ENCODE data around the gene ADCY2. TPM values are rescaled to one million over a fixed set of nuclear protein-coding genes. Genes with fewer than 3 reads are reported as not detected.

The ADCY2 gene
- total and polyA plus RNA-seq, 9 of the 15 experiments (the other 6 are each of a cell fraction or from before 2014, with no cell fraction given) = 0.01 to 0.15 (median 0.03) TPM; not detected in 5

DNA sequence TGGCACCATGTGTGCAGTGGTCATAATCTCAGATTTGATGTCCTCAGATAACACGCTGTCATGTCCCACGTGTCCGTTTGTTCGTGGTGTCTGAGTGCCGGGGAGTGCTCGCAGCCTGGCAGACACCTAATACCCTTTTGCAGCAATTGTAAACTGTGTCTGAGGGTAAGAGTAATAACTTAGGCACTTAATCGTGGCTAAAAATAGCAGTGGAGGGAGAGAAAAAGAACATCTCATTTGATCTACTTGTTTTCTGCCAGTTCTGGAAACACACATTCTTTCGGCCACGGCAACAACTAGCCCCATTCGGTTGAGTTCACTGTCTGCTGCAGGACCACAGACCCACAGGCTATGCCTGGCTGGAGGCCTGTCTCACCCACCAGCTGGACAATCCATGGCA is 16.5 kb downstream of the ADCY2 start:
- BruUV-seq (replicated peaks) = no TSS peak
- CTCF ChIA-PET (ENCODE audit: low intra/inter-chr PET ratio) = no interaction called here

GRCh38 chr5:7415123-7415522 is 19.2 kb downstream of the ADCY2 start:
- 2% methylated on average over 7 of the region's 7 CpGs for WGBS (ENCODE audit: insufficient coverage, low coverage, missing lambda C conversion rate)
- intact Hi-C loops (cut with micrococcal nuclease) = no loop called here
- no peak overlapping the region for H3K27ac ChIP-seq (ENCODE audit: extremely low read depth, low read depth, low read length)
- H3K9me1 ChIP-seq (ENCODE audit: control insufficient read depth, insufficient read depth, low read length) = no peaks in the 10 kb centered on the region
- H3K4me1 ChIP-seq (replicated peaks in 1 of 2; ENCODE audit: control insufficient read depth in 2 of 2, insufficient read depth in 2 of 2, low read length in 2 of 2) = no peaks in the 10 kb centered on the region
- FAIRE-seq (no peak), DNase-seq (ENCODE audit: extremely low read depth in 1 of 4, low spot score in 3 of 4) (no peak), ATAC-seq (no peak)
- no peak for TF ChIP-seq ZNF561 (CRISPR knock-in tag; conservative IDR thresholded peaks at IDR 0.05)
- ChIA-PET CTCF (ENCODE audit: low intra/inter-chr PET ratio) (no interaction called here), POLR2A (no interaction called here)
- H3K4me2 ChIP-seq (ENCODE audit: insufficient read depth, low read length) = no peak overlapping the region
- no peaks in the 10 kb centered on the region for H3K79me2 ChIP-seq (ENCODE audit: control insufficient read depth, insufficient read depth, low read length)
- BruUV-seq (replicated peaks) = no TSS peak
- H3K27me3 ChIP-seq (ENCODE audit: control insufficient read depth in 2 of 2, insufficient read depth in 2 of 2, low read length in 2 of 2) = peaks cover 0 to 24% of the 10 kb centered on the region in 2 experiments; a peak in 2 of 5 replicates
- H3K9ac ChIP-seq (ENCODE audit: insufficient read depth in 1 of 2, low read depth in 2 of 2, low read length in 2 of 2) = no peak overlapping the region
- no peaks in the 10 kb centered on the region for H4K20me1 ChIP-seq (replicated peaks; ENCODE audit: control insufficient read depth, insufficient read depth, low read length)
- no peaks in the 10 kb centered on the region for H3K9me3 ChIP-seq (replicated peaks; ENCODE audit: control insufficient read depth, insufficient read depth, low read depth, low read length)
- H2AFZ ChIP-seq (ENCODE audit: low read depth, low read length) = no peak overlapping the region
- no peaks in the 10 kb centered on the region for H3K36me3 ChIP-seq (ENCODE audit: control insufficient read depth, insufficient read depth, low read length)
- H3K4me3 ChIP-seq = no peak overlapping the region
- in situ Hi-C loops (cut with MboI) = no loop called here

More for the DNA sequence above, 16.5 kb downstream of the ADCY2 start:
- WGBS (ENCODE audit: insufficient coverage, low coverage, missing lambda C conversion rate) = 2% methylated on average over 10 of the region's 10 CpGs
- ATAC-seq (no peak), FAIRE-seq (no peak), DNase-seq (ENCODE audit: extremely low read depth in 1 of 4, low spot score in 3 of 4) (no peak)
- intact Hi-C loops (cut with micrococcal nuclease) (no loop called here), in situ Hi-C loops (cut with MboI) (no loop called here)
- no peak overlapping the region; the same call in 1 of the 2 replicates for H3K4me2 ChIP-seq (ENCODE audit: insufficient read depth, low read length)
- peaks cover 0 to 20% of the 10 kb centered on the region in 2 experiments; a peak in 2 of 5 replicates for H3K27me3 ChIP-seq (ENCODE audit: control insufficient read depth in 2 of 2, insufficient read depth in 2 of 2, low read length in 2 of 2)
- TF ChIP-seq MBD2 (IDR thresholded peaks at IDR 0.05; ENCODE audit: borderline replicate concordance, low read depth) = no peak
- no peaks in the 10 kb centered on the region for H3K36me3 ChIP-seq (ENCODE audit: control insufficient read depth, insufficient read depth, low read length)
- no peaks in the 10 kb centered on the region for H3K9me1 ChIP-seq (ENCODE audit: control insufficient read depth, insufficient read depth, low read length)
- POLR2A ChIA-PET = no interaction called here
- no peaks in the 10 kb centered on the region for H3K79me2 ChIP-seq (ENCODE audit: control insufficient read depth, insufficient read depth, low read length)
- no peaks in the 10 kb centered on the region for H4K20me1 ChIP-seq (replicated peaks; ENCODE audit: control insufficient read depth, insufficient read depth, low read length)
- no peak overlapping the region for H3K4me3 ChIP-seq
- no peak overlapping the region for H3K9ac ChIP-seq (ENCODE audit: insufficient read depth in 1 of 2, low read depth in 2 of 2, low read length in 2 of 2)
- no peak overlapping the region for H2AFZ ChIP-seq (ENCODE audit: low read depth, low read length)
- H3K4me1 ChIP-seq (replicated peaks in 1 of 2; ENCODE audit: control insufficient read depth in 2 of 2, insufficient read depth in 2 of 2, low read length in 2 of 2) = no peaks in the 10 kb centered on the region
- H3K9me3 ChIP-seq (replicated peaks; ENCODE audit: control insufficient read depth, insufficient read depth, low read depth, low read length) = no peaks in the 10 kb centered on the region
- no peak overlapping the region for H3K27ac ChIP-seq (ENCODE audit: extremely low read depth, low read depth, low read length)

Measured in K562 (cell line).